IMR-90 (cell line): ENCODE results near the gene NOTCH3. TPM values are rescaled to one million over a fixed set of nuclear protein-coding genes. Genes with fewer than 3 reads are reported as not detected.

Experiments used
- ATAC-seq: fragments of 200-7000 bp; cut with Tn5 transposase; 2 replicates; pipeline ENCODE4 v1.9.1; 2020; ENCODE audit warnings: low read depth, mild to moderate bottlenecking, moderate library complexity
- BruUV-seq: library from RNA; stranded (reverse); fragments of 400-500 nt; replicated peaks from 2 replicates; lab custom pipeline; 2021; lab: Mats Ljungman, UMichigan
- CTCF ChIA-PET: fragments of 300-600 bp; formaldehyde crosslinking; extraction: SDS; loops from one replicate; lab custom pipeline; 2021; ENCODE audit warnings: antibody characterized with exemption; lab: Yijun Ruan, JAX
- POLR2A ChIA-PET: fragments of 300-600 bp; sonication (Branson Sonifier 250); formaldehyde crosslinking; loops from one replicate; lab custom pipeline; 2022; ENCODE audit warnings: antibody characterized with exemption; ENCODE audit not compliant: unreplicated experiment; lab: Charles Lee
- DNase-seq: peaks from one replicate; pipeline ENCODE4 v3.0.0; 2013
- H2AFZ ChIP-seq: replicated peaks from 2 replicates; pipeline ENCODE3; 2013; ENCODE audit warnings: low read length, mild to moderate bottlenecking; ENCODE audit not compliant: poor library complexity
- H2AK5ac ChIP-seq: 2 replicates; pipeline ENCODE4 v1.6.1; 2013; ENCODE audit warnings: low read depth, low read length, inconsistent platforms
- H2AK9ac ChIP-seq: replicated peaks from 2 replicates; pipeline ENCODE3; 2013; ENCODE audit warnings: mild to moderate bottlenecking, low read depth, low read length, moderate library complexity; ENCODE audit not compliant: poor library complexity
- H2BK120ac ChIP-seq: 2 replicates; pipeline ENCODE4 v1.6.1; 2013; ENCODE audit warnings: low read depth, low read length, inconsistent platforms
- H2BK15ac ChIP-seq: 3 replicates; pipeline ENCODE4 v1.6.1; 2013; ENCODE audit warnings: low read depth, low read length, inconsistent platforms
- H2BK20ac ChIP-seq: 2 replicates; pipeline ENCODE4 v1.6.1; 2013; ENCODE audit warnings: low read depth, mild to moderate bottlenecking, inconsistent platforms, low read length, moderate library complexity
- H2BK5ac ChIP-seq: 2 replicates; pipeline ENCODE4 v1.6.1; 2013; ENCODE audit warnings: mild to moderate bottlenecking, low read depth, low read length, inconsistent platforms; ENCODE audit not compliant: poor library complexity, severe bottlenecking
- H3K14ac ChIP-seq: replicated peaks from 2 replicates; pipeline ENCODE4 v1.6.1; 2013; ENCODE audit warnings: low read depth, low read length, inconsistent platforms
- H3K18ac ChIP-seq: 2 replicates; pipeline ENCODE4 v1.6.1; 2013; ENCODE audit warnings: low read depth, low read length, control low read depth
- H3K23ac ChIP-seq: 2 replicates; pipeline ENCODE4 v1.6.1; 2013; ENCODE audit warnings: low read depth, low read length, inconsistent platforms
- H3K27ac ChIP-seq: 2 replicates; pipeline ENCODE4 v1.5.1; 2013; ENCODE audit warnings: mild to moderate bottlenecking, control low read depth, low read length; ENCODE audit not compliant: insufficient read depth
- H3K27me3 ChIP-seq: 2 replicates; pipeline ENCODE4 v1.6.1; 2013; ENCODE audit warnings: low read length; ENCODE audit not compliant: control insufficient read depth, insufficient read depth
- H3K36me3 ChIP-seq: 2 replicates; pipeline ENCODE4 v1.6.1; 2013; ENCODE audit warnings: low read length, mixed read lengths; ENCODE audit not compliant: control insufficient read depth, insufficient read depth
- H3K4ac ChIP-seq: 2 replicates; pipeline ENCODE4 v1.6.1; 2013; ENCODE audit warnings: low read depth, low read length, inconsistent platforms
- H3K4me1 ChIP-seq: 2 replicates; pipeline ENCODE4 v1.6.1; 2013; ENCODE audit warnings: low read length, mixed read lengths; ENCODE audit not compliant: control insufficient read depth, insufficient read depth
- H3K4me2 ChIP-seq: 2 replicates; pipeline ENCODE4 v1.6.1; 2013; ENCODE audit warnings: low read depth, mild to moderate bottlenecking, control low read depth, low read length, moderate library complexity
- H3K4me3 ChIP-seq: 2 replicates; pipeline ENCODE4 v1.5.1; 2013; ENCODE audit warnings: low read depth, mild to moderate bottlenecking, control low read depth, low read length, moderate library complexity; ENCODE audit not compliant: insufficient read depth
- H3K56ac ChIP-seq: 2 replicates; pipeline ENCODE4 v1.6.1; 2013; ENCODE audit warnings: low read length, inconsistent platforms; ENCODE audit not compliant: insufficient read depth; ENCODE audit errors: extremely low read depth
- H3K79me1 ChIP-seq, 2 experiments: 2 replicates each; pipeline ENCODE4 v1.6.1; 2013; ENCODE audit warnings: low read length in 2 of 2, inconsistent platforms in 1 of 2, low read depth in 1 of 2
- H3K9ac ChIP-seq: 2 replicates; pipeline ENCODE4 v1.6.1; 2013; ENCODE audit warnings: low read depth, low read length, control low read depth
- H3K9me1 ChIP-seq: 2 replicates; pipeline ENCODE4 v1.6.1; 2013; ENCODE audit warnings: low read length, inconsistent platforms; ENCODE audit not compliant: insufficient read depth
- H3K9me3 ChIP-seq: 2 replicates; pipeline ENCODE4 v1.6.1; 2013; ENCODE audit warnings: low read length; ENCODE audit not compliant: control insufficient read depth, insufficient read depth
- H4K20me1 ChIP-seq: 2 replicates; pipeline ENCODE4 v1.6.1; 2013; ENCODE audit warnings: low read length, inconsistent platforms; ENCODE audit not compliant: insufficient read depth
- H4K5ac ChIP-seq: 2 replicates; pipeline ENCODE4 v1.6.1; 2013; ENCODE audit warnings: mild to moderate bottlenecking, low read depth, low read length, control low read depth
- H4K8ac ChIP-seq, 2 experiments: 2 replicates each; pipeline ENCODE4 v1.6.1; 2013; ENCODE audit warnings: low read depth in 2 of 2, low read length in 2 of 2, control low read depth in 1 of 2, inconsistent platforms in 1 of 2
- H4K91ac ChIP-seq: 2 replicates; pipeline ENCODE4 v1.6.1; 2013; ENCODE audit warnings: low read depth, low read length, inconsistent platforms; ENCODE audit not compliant: insufficient read depth
- BHLHE40 ChIP-seq: fragments of 150-350 bp; IDR thresholded peaks from 2 replicates; pipeline ENCODE4 v1.6.1; 2016; ENCODE audit warnings: mild to moderate bottlenecking, low read depth, low read length
- CTCF ChIP-seq: conservative IDR thresholded peaks from 2 replicates; pipeline ENCODE4 v1.5.1; 2012; ENCODE audit warnings: mild to moderate bottlenecking, low read depth, low read length, improper control_type of control experiment
- MAZ ChIP-seq: IDR thresholded peaks from 2 replicates; pipeline ENCODE4 v1.6.1; 2012; ENCODE audit warnings: low read depth, mild to moderate bottlenecking, low read length, improper control_type of control experiment, moderate library complexity, borderline replicate concordance
- POLR2A ChIP-seq: IDR thresholded peaks from 2 replicates; pipeline ENCODE4 v1.6.1; 2012; ENCODE audit warnings: mild to moderate bottlenecking, low read depth, low read length
- RAD21 ChIP-seq: IDR thresholded peaks from 2 replicates; pipeline ENCODE4 v1.6.1; 2012; ENCODE audit warnings: low read length, improper control_type of control experiment
- RCOR1 ChIP-seq: IDR thresholded peaks from 2 replicates; pipeline ENCODE4 v1.6.1; 2012; ENCODE audit warnings: mild to moderate bottlenecking, low read length, improper control_type of control experiment; ENCODE audit not compliant: insufficient replicate concordance
- SMC3 ChIP-seq: fragments of 150-350 bp; IDR thresholded peaks from 2 replicates; pipeline ENCODE4 v1.6.1; 2016; ENCODE audit warnings: low read depth, mild to moderate bottlenecking, antibody characterized with exemption, low read length, moderate library complexity
- USF2 ChIP-seq: fragments of 150-350 bp; IDR thresholded peaks from 2 replicates; pipeline ENCODE4 v1.6.1; 2017; ENCODE audit warnings: mild to moderate bottlenecking, antibody characterized with exemption, low read length, low read depth
- WGBS, 2 experiments: methylation state at CpG; one replicate each; pipeline versions ENCODE4 v1.1.5 to v1.1.7; 2013; ENCODE audit warnings: missing lambda C conversion rate in 2 of 2; ENCODE audit not compliant: insufficient read length in 1 of 2; ENCODE audit errors: extremely low coverage in 2 of 2; 5-methylcytosine and 5-hydroxymethylcytosine counted together
- dilution Hi-C: fragments of 300-500 bp; cut with HindIII; formaldehyde crosslinking; loops from one replicate; pipeline ENCODE4 v1.14.3; 2018; ENCODE audit warnings: low sequenced_read_pairs; ENCODE audit not compliant: unreplicated experiment
- in situ Hi-C: fragments of 300-500 bp; cut with MboI; formaldehyde crosslinking; loops from 3 replicates; pipeline ENCODE4 v1.14.3; 2019; ENCODE audit warnings: low sequenced_read_pairs, inconsistent platforms, mixed read lengths
- intact Hi-C: fragments of 100-400 bp; cut with micrococcal nuclease; formaldehyde crosslinking; loops from 2 replicates; pipeline ENCODE4 v1.10.0; 2022
- polyA plus RNA-seq, 3 experiments: library from polyadenylated mRNA; depleted of rRNA; stranded (reverse); fragments of >200 nt; gene quantifications; 2 replicates each; pipeline ENCODE4 v1.2.3, GENCODE V29; 2012; ENCODE audit warnings: low replicate concordance in 1 of 3
- total RNA-seq: library from RNA; depleted of rRNA; stranded (reverse); fragments of >200 nt; gene quantifications from 2 replicates; pipeline ENCODE4 v1.2.3, GENCODE V29; 2012
- TF ChIP-seq, protein P1 (sequence below): fragments of 150-350 bp; IDR thresholded peaks from 2 replicates; pipeline ENCODE4 v1.6.1; 2016; ENCODE audit warnings: low read depth, mild to moderate bottlenecking, low read length, moderate library complexity, borderline replicate concordance

NOTCH3 gene
- total and polyA plus RNA-seq, 2 of the 4 experiments (the other 2 are of a cell fraction): 5.9 to 25.1 TPM

- Histone ChIP-seq H3K4me3 (no peak overlapping the region), H3K4ac (no peak overlapping the region), H3K9me3 (peaks cover 2% of the 10 kb centered on the region; the same call in 1 of the 2 replicates), H2AFZ (no peak overlapping the region), H3K14ac (no peak overlapping the region), H4K91ac (no peak overlapping the region), H3K79me1 (peaks cover 18 to 48% of the 10 kb centered on the region in 2 experiments), H2BK15ac (no peak overlapping the region), H3K27ac (no peak overlapping the region), H2AK9ac (no peak overlapping the region), H4K5ac (no peak overlapping the region), H3K36me3 (peaks cover 41% of the 10 kb centered on the region), H3K23ac (no peak overlapping the region), H2BK120ac (no peak overlapping the region), H4K20me1 (0 out of 2 replicates have a peak, but pooled peaks cover 3% of the 10 kb centered on the region), H3K4me2 (no peak overlapping the region), H3K18ac (no peak overlapping the region), H3K27me3 (no peaks in the 10 kb centered on the region), H2BK20ac (no peak overlapping the region), H2BK5ac (no peak overlapping the region), H3K56ac (no peak overlapping the region), H3K4me1 (peaks cover 3% of the 10 kb centered on the region; the same call in 1 of the 2 replicates), H3K9ac (no peak overlapping the region), H3K9me1 (0 out of 2 replicates have a peak, but pooled peaks cover 7% of the 10 kb centered on the region), H2AK5ac (no peak overlapping the region), H4K8ac (no peak overlapping the region)
- 80 to 100% methylated on average over 1 to 3 of the region's 21 CpGs for WGBS, 2 experiments
- in situ Hi-C loops (loop anchor here (25.0 kb wide), 1 partner anchor 1065 kb away; the partner anchor contains the start of genes AP1M1 and FAM32A), dilution Hi-C loops (no loop called here), intact Hi-C loops (no loop called here)
- no peak for ATAC-seq
- CTCF ChIA-PET: no interaction called here
- no peak for DNase-seq
- TF ChIP-seq USF2: no peak
- TF ChIP-seq MAZ: no peak
- no peak for TF ChIP-seq RCOR1
- TF ChIP-seq SMC3: no peak
- TF ChIP-seq, protein P1, sequence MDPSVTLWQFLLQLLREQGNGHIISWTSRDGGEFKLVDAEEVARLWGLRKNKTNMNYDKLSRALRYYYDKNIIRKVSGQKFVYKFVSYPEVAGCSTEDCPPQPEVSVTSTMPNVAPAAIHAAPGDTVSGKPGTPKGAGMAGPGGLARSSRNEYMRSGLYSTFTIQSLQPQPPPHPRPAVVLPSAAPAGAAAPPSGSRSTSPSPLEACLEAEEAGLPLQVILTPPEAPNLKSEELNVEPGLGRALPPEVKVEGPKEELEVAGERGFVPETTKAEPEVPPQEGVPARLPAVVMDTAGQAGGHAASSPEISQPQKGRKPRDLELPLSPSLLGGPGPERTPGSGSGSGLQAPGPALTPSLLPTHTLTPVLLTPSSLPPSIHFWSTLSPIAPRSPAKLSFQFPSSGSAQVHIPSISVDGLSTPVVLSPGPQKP: no peak
- no peak for TF ChIP-seq BHLHE40
- no peak for TF ChIP-seq POLR2A
- no peak for TF ChIP-seq CTCF
- TF ChIP-seq RAD21: no peak
- POLR2A ChIA-PET: interaction anchor here (0.6 kb wide), 1 partner anchor 670 kb away, joined by 3 read pairs; no protein-coding TSS in a partner anchor
- no TSS peak for BruUV-seq
Measured at GRCh38 chr19:15122331-15123030, 78.3 kb downstream of the NOTCH3 start.
